ENCODE measurements around the gene MBNL2.
"Not testable (repeated sequence)": the region's sequence is repeated elsewhere in the genome, so short reads cannot be mapped to it uniquely, and the experiment has no call there.

Gene MBNL2, protein sequence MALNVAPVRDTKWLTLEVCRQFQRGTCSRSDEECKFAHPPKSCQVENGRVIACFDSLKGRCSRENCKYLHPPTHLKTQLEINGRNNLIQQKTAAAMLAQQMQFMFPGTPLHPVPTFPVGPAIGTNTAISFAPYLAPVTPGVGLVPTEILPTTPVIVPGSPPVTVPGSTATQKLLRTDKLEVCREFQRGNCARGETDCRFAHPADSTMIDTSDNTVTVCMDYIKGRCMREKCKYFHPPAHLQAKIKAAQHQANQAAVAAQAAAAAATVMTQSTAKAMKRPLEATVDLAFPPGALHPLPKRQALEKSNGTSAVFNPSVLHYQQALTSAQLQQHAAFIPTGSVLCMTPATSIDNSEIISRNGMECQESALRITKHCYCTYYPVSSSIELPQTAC

GRCh38 chr13:97221989-97222700 lies at the start of gene MBNL2:
TSS of gene MBNL2 (plus strand) at chr13:97222333. CDS start at chr13:97276236, 53,903 bp downstream.
- DNase-seq: peak; percentile 96

DNA sequence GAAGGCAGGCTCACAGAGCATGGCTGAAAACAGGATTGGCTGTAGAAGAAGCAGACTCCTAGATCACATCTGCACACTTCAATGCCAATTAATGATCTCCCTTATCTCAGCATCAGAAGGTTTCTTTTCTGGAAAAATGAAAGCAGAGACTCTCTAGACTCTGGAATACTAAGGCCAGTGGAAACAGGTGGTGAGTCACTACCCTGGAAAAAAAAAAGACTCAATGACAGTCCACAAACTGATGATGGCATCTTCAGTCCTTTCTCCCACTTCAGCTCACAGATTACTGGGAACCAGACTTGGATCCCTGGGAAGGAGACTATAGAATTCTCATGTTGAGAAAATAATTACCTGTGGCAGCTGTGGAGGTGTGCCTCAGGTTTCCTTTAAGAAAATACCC lies 47.5 kb upstream of the MBNL2 start:
- no peak for DNase-seq

- no peak for DNase-seq
Observed at GRCh38 chr13:97175041-97175440, 47.1 kb upstream of the MBNL2 start.

DNA sequence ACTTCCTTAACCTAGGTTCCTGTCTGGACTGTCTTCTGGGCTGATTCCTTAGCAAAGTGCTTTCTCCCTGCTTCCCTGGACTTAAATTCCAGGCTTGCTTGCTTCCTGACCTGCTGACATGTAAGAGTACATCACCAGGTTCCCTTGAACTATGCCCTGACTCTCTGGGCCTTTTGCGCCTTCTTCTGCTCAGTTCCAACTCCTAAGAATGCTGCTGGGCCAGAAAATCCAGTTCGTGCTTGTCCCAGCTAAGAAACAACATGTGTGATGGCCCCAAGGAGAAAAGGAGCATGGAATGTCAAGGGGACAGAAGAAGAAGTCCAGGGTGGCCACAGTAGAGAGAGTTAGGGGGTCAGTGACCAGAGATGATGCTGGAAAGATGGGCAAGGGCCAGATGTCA lies 42.6 kb upstream of the MBNL2 start:
- no peak for DNase-seq

GRCh38 chr13:97182111-97182890 lies 39.8 kb upstream of the MBNL2 start:
- DNase-seq: no peak

DNA sequence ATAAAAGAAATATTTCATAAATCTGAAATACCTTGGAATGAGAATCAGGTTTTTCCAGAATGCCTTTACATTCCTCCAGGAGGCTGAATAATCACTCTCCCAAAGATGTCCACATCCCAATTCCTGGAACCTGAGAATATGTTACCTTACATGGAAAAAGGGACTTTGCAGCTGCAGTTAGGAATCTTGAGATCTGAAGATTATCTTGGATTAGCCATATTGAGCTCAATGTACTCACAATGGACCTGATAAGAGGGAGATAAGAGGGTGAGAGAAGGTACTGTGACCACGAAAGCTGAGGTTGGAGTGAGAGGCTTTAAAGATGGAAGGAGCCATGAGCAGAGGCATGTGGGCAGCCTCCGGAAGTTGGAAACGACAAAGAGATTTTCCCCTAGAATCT lies 36.8 kb upstream of the MBNL2 start:
- DNase-seq: no peak

GRCh38 chr13:97185751-97186150 lies 36.4 kb upstream of the MBNL2 start:
- no peak for DNase-seq

DNA sequence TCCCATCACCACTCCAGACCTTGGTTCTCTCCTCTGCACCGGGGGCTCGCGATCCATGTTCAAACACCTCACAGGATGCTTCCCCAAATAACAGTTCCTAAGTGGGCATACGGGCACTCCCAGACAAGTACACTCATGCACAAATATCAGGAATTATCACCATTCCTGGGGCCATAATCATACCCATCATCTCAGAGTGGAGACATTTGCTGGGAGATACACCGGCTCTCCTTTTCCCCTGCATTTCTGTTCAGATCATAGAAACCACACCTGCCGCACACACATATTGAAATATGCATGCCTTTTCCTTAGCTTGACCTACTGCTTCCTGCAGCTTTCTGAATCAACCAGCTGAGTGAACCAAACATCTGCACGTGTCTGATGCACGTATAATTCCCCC lies 33.9 kb upstream of the MBNL2 start:
- DNase-seq: no peak

GRCh38 chr13:97189928-97190327 lies 32.2 kb upstream of the MBNL2 start:
- no peak for DNase-seq

DNA sequence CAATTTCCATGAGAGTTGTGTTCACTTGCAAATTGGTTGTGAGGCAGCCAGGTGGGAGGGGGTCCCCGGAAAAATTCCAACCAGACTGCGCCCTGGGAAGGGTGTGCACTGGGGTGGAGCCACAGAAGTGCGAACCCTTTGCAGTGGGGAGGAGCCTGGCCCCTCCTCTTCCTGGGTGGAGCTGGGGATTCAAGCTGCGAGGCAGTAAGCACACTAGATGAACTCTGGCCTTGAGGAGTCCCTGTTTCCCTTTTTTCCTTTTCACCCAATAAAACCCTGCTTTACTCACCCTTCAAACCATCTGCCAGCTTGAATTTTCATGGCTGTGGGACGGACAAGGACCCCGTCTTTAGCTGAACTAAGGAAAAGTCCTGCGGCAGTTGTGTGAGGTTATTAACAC lies 31.0 kb upstream of the MBNL2 start:
- DNase-seq: no peak

DNA sequence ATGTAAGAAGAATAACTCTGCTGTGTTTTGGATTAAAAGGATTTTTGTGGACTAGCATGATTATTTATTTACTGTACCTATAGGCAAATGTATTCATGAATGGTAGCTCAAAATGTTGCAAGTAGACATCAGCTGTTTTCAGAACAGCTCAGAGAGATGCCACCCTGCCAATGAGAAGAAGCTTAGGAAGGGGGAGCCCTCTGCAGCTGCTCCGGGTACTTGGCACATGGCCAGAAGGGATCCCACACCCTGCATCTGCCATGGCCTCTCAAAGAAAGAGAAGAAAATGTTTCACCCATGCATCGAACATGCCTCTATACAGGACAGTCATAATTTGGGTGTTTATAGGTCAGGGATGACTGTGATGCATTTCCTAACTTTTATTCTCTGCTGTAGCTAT lies 30.5 kb upstream of the MBNL2 start:
- no peak for DNase-seq

DNA sequence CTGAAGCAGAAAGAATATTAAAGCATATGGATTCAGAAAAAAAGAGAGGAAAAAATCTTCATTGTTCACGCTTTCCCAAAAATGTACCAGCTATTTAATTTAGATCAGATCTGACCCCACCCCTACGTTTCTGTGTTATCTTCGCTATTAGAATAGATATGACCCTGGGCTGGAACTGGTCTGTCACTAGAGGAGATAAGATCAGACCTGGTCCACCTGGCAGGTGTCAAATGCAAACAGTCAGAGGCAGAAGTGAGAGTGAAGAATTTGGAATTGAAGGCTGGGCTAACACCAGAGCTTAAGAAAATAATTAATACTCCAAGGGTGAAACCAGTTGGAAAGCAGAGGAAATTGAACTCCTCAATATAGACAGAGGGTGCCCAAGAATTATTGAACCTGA lies 30.0 kb upstream of the MBNL2 start:
- no peak for DNase-seq

DNA sequence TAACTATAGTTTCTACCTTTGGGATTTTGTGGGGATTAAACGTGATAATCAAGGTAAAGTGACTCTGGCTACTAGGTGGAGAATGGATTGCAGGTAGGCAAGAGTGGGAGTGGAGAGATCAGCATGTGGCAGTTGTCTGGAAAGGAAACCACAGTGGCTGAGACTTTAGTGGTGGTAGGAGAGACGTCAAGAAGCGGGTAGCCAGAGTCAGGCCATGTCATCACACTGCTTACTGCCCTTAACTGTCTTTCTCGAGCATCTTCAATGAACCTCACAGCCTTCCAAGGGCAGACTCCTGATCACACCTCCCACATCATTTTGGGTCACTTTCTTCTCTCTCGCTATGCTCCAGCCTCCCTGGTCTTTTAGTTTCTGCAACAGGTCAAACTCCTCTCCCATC lies 28.6 kb upstream of the MBNL2 start:
- DNase-seq: no peak

- DNase-seq: peak; percentile 74
Observed at GRCh38 chr13:97194479-97194878, 27.7 kb upstream of the MBNL2 start.

DNA sequence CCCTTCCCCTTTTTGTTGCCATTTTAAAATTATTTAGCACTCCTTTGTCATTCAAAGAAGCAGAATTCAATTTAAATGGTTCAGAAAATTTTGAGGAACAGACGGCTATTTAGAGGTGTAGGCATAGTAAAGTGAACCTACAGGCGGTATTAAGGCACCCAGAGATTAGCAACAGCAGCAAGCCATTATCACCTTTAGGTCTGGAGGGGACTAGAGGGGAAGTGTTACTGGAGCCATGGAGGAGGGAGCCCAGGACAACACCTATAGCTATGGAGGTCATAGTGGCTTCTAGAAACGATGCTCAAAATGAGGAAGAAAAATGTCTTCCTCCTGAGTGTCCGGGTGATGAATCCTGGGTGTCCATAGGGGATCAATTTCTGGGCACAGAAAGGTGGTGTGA lies 25.8 kb upstream of the MBNL2 start:
- DNase-seq: no peak

- no peak for DNase-seq
Observed at GRCh38 chr13:97198753-97199152, 23.4 kb upstream of the MBNL2 start.

GRCh38 chr13:97199451-97199850 lies 22.7 kb upstream of the MBNL2 start:
- no peak for DNase-seq

- no peak for DNase-seq
Observed at GRCh38 chr13:97200081-97200942, 21.8 kb upstream of the MBNL2 start.

DNA sequence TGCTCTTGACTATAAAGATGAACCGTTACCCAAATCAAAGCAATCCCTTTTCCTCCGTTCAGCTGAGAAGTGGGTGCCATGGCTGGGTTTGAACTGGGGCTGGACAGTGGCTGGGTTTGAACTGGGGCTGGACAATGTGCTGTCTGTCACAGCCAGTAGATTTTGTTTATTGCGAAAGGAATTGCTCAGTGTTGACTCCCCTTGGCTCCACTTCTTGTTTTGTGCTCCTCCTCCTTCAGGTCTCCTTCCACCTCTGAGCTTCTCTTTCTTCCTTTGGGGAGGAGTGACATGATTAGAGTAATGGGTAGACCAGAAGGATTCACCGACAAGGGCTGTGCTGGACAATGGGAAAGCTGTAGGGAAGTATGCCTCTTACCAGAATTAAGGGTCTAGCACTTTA lies 19.4 kb upstream of the MBNL2 start:
- no peak for DNase-seq

DNA sequence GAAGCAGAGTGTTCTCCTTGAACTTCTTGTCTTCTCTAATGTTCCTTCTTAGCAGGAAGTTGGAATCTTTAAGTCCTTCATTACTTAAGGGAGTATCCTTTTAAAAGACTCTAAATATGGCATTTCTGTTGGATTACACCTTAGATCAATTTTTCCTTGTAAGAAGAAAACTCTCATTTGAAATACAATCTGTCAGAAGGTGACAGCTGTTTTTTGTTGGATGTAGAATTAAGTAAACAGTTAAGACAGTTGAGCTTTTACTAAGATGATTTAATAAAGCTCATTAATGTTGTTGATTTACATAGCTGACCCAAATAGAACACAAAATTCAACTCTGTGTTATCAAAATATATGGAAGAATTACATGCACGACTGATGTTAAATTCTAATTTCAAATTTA lies 16.7 kb upstream of the MBNL2 start:
- no peak for DNase-seq

DNA sequence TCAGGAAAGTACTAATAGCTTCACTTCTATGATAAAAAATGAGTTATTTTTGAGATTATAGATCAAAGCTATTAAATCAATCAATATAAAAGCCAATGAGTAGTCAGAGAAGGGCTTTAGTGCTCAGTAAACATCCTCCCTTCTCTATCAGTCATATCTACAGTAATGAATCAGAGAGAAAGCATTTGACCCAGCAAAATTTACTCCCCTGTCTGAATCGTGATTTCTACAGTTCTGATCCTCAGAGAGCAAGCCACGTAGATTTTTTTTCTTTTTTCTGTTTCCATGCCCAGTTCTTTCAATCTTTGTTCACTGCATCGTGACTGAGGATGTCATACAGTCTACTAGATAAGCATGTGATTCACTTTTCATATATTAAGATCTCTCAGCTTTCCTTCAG lies 16.2 kb upstream of the MBNL2 start:
- peak; percentile 73 for DNase-seq

DNA sequence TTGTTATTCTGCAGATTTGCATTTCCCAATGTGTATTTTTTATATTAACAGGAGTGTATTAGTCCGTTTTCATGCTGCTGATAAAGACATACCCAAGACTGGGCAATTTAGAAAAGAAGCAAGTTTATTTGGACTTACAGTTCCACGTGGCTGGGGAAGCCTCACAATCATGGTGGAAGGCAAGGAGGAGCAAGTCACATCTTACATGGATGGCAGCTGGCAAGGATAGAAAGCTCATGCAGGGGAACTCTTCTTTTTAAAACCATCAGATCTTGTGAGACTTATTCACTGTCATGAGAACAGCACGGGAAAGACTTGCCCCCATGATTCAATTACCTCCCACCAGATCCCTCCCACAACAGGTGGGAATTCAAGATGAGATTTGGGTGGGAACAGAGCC lies 14.9 kb upstream of the MBNL2 start:
- DNase-seq: not testable (repeated sequence)

GRCh38 chr13:97211300-97211699 lies 10.8 kb upstream of the MBNL2 start:
- DNase-seq: no peak
